GM19397 (cell line): ENCODE data around the gene TBC1D14.
"Not testable (repeated sequence)": the region's sequence is repeated elsewhere in the genome, so short reads cannot be mapped to it uniquely, and the experiment has no call there.

ENCODE experiments used
- ATAC-seq: cut with Tn5 transposase; IDR thresholded peaks from one replicate; pipeline ENCODE4 v1.9.1; 2021; ENCODE audit warnings: mild to moderate bottlenecking, moderate library complexity; ENCODE audit not compliant: unreplicated experiment

The TBC1D14 gene

GRCh38 chr4:6967846-6968340, 58.3 kb downstream of the TBC1D14 start:
- no peak for ATAC-seq

GRCh38 chr4:6968496-6968895, 58.9 kb downstream of the TBC1D14 start:
- no peak for ATAC-seq

GRCh38 chr4:6969826-6970800, 60.5 kb downstream of the TBC1D14 start:
- ATAC-seq: peak; percentile 76

GRCh38 chr4:6971536-6972374, 62.1 kb downstream of the TBC1D14 start:
- ATAC-seq: no peak

GRCh38 chr4:6972375-6972650, 62.7 kb downstream of the TBC1D14 start:
- no peak for ATAC-seq

- ATAC-seq: no peak
These were observed 63.3 kb downstream of the TBC1D14 start for GRCh38 chr4:6972911-6973310.

GRCh38 chr4:6974138-6974848, 64.7 kb downstream of the TBC1D14 start:
- no peak for ATAC-seq

- not testable (repeated sequence) for ATAC-seq
These were observed 68.2 kb downstream of the TBC1D14 start for GRCh38 chr4:6977846-6978245.

- ATAC-seq: no peak
These were observed 74.0 kb downstream of the TBC1D14 start for GRCh38 chr4:6983544-6984142.

GRCh38 chr4:6984612-6985425, 75.2 kb downstream of the TBC1D14 start:
- no peak for ATAC-seq

- peak; percentile 21 for ATAC-seq
These were observed 76.6 kb downstream of the TBC1D14 start for GRCh38 chr4:6986072-6986780.

- ATAC-seq: peak; percentile 83
These were observed 77.4 kb downstream of the TBC1D14 start for GRCh38 chr4:6986781-6987587.

- peak; percentile 0 for ATAC-seq
These were observed 77.9 kb downstream of the TBC1D14 start for GRCh38 chr4:6987588-6987961.

GRCh38 chr4:6988016-6988715, 78.5 kb downstream of the TBC1D14 start:
- ATAC-seq: no peak

GRCh38 chr4:6989331-6989923, 79.8 kb downstream of the TBC1D14 start:
- ATAC-seq: no peak

- no peak for ATAC-seq
These were observed 81.0 kb downstream of the TBC1D14 start for GRCh38 chr4:6990661-6991060.

GRCh38 chr4:6991249-6991648, 81.6 kb downstream of the TBC1D14 start:
- ATAC-seq: no peak
